ENCODE data around the gene A2M. TPM values are rescaled to one million over a fixed set of nuclear protein-coding genes. Genes with fewer than 3 reads are reported as not detected.
"Not testable (repeated sequence)": the region's sequence is repeated elsewhere in the genome, so short reads cannot be mapped to it uniquely, and the experiment has no call there.

The A2M gene
- total and polyA plus RNA-seq, 2 donors (not counting 3 experiments of a cell fraction or from before 2014, with no cell fraction given): 11.5 to 16.9 TPM

DNA sequence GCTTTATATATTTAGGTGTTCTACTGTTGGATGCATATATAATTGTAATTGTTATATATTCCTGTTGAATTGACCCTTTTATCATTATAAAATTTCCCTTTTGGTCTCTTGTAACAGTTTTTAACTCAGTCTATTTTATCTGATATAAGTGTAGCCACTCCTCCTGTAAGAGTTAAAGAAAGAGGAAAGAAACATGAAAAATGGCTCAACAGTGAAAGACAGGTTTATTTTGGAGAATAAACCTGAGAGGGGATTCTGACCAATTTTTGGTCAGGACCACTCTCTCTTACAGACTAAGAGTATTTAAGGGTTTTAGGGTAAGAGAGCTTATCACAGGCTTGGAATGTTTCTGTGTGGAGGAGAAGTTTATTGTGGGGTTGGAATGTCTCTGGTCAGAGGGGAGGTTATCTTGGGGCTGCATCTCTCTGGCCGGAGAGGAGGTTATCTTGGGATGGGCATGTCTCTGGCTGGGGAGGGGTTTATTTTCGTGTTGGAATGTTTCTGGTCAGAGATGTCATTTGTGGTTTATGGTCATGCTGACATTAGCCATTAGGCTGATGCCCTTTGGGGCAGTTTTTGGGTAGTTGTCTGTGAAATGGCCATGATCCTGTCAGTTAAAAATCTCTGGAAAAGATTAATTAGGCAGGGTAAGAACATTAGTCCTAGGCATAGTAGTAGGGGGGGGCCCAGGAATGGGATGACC lies 24.0 kb upstream of the A2M start:
- FAIRE-seq; H3K27ac ChIP-seq (ENCODE audit: insufficient read depth, low read depth, low read length); H4K20me1 ChIP-seq (replicated peaks; ENCODE audit: control insufficient read depth, extremely low read depth, insufficient read depth, low read length); H3K4me2 ChIP-seq (ENCODE audit: insufficient read depth, low read length); CTCF ChIA-PET; H3K9ac ChIP-seq (replicated peaks; ENCODE audit: extremely low read depth, insufficient read depth, low read length); H3K27me3 ChIP-seq (ENCODE audit: control insufficient read depth in 2 of 2, insufficient read depth in 2 of 2, low read length in 2 of 2); H3K79me2 ChIP-seq (ENCODE audit: control insufficient read depth, insufficient read depth, low read length); H3K36me3 ChIP-seq (ENCODE audit: control insufficient read depth in 2 of 2, extremely low read depth in 1 of 2, insufficient read depth in 2 of 2, low read length in 2 of 2); DNase-seq (ENCODE audit: low read depth, low spot score); BruUV-seq (replicated peaks); H3K9me1 ChIP-seq (replicated peaks; ENCODE audit: control insufficient read depth, extremely low read depth, insufficient read depth, low read length); dilution Hi-C loops (cut with MboI; ENCODE audit: extremely low pct_ligation_motif_present, low sequenced_read_pairs); H3K4me1 ChIP-seq (ENCODE audit: control insufficient read depth, extremely low read depth, insufficient read depth, low read length); H3K9me3 ChIP-seq (replicated peaks; ENCODE audit: control insufficient read depth, insufficient read depth, low read length); POLR2A ChIA-PET; H2AFZ ChIP-seq (ENCODE audit: low read depth, low read length); H3K4me3 ChIP-seq (replicated peaks in 1 of 3; ENCODE audit: insufficient read depth in 1 of 3, low read depth in 1 of 3, low read length in 3 of 3): not testable (repeated sequence)
- intact Hi-C loops (cut with micrococcal nuclease): loop anchor here (5.0 kb wide), 1 partner anchor 103 kb away; no protein-coding TSS in a partner anchor

DNA sequence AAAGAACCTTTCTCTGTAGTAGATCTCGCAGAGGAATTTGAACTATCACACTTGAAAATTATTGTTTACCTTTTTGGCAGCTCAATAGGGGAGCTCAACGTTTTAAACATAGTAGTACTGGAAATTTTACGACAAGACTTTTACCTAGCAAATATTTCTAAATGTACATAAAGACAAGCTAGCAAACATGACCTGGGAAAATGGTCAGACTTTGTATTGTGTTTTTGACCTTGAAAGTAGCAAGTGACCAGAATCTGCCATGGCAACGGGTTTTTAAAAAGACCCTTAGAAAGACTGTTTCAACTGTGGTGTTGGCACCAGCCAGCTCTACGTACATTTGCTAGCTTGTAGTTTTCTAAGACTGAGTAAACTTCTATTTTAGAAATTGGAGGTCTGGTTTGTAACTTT lies 20.2 kb upstream of the A2M start:
- no peaks in the 10 kb centered on the region for H3K9me3 ChIP-seq (replicated peaks; ENCODE audit: control insufficient read depth, insufficient read depth, low read length)
- no peak for DNase-seq (ENCODE audit: low read depth, low spot score)
- no peaks in the 10 kb centered on the region for H3K79me2 ChIP-seq (ENCODE audit: control insufficient read depth, insufficient read depth, low read length)
- intact Hi-C loops (cut with micrococcal nuclease) (loop anchor here (2.0 to 5.0 kb wide), 2 partner anchors 106 to 183 kb away; no protein-coding TSS in a partner anchor), dilution Hi-C loops (cut with MboI; ENCODE audit: extremely low pct_ligation_motif_present, low sequenced_read_pairs) (no loop called here)
- H3K9ac ChIP-seq (replicated peaks; ENCODE audit: extremely low read depth, insufficient read depth, low read length): no peak overlapping the region
- H3K9me1 ChIP-seq (replicated peaks; ENCODE audit: control insufficient read depth, extremely low read depth, insufficient read depth, low read length): no peaks in the 10 kb centered on the region
- BruUV-seq (replicated peaks): no TSS peak
- H3K27me3 ChIP-seq (ENCODE audit: control insufficient read depth in 2 of 2, insufficient read depth in 2 of 2, low read length in 2 of 2): peaks cover 2 to 3% of the 10 kb centered on the region in 2 experiments
- H3K4me3 ChIP-seq (replicated peaks in 1 of 3; ENCODE audit: insufficient read depth in 1 of 3, low read depth in 1 of 3, low read length in 3 of 3): no peak overlapping the region
- no peaks in the 10 kb centered on the region for H4K20me1 ChIP-seq (replicated peaks; ENCODE audit: control insufficient read depth, extremely low read depth, insufficient read depth, low read length)
- H2AFZ ChIP-seq (ENCODE audit: low read depth, low read length): no peak overlapping the region
- H3K27ac ChIP-seq (ENCODE audit: insufficient read depth, low read depth, low read length): no peak overlapping the region
- TF ChIP-seq POLR2A (IDR thresholded peaks at IDR 0.05; ENCODE audit: low read depth, low read length): no peak
- no peak for TF ChIP-seq EZH2 (IDR thresholded peaks at IDR 0.05; ENCODE audit: borderline replicate concordance, low read depth, low read length, severe bottlenecking)
- TF ChIP-seq JUN (IDR thresholded peaks at IDR 0.05; ENCODE audit: borderline replicate concordance, insufficient read depth, insufficient read length, low read depth): no peak
- TF ChIP-seq CTCF (IDR thresholded peaks at IDR 0.05; ENCODE audit: extremely low read depth in 1 of 2, insufficient read depth in 1 of 2, low read depth in 1 of 2, low read length in 2 of 2): no peak
- TF ChIP-seq, protein P1, sequence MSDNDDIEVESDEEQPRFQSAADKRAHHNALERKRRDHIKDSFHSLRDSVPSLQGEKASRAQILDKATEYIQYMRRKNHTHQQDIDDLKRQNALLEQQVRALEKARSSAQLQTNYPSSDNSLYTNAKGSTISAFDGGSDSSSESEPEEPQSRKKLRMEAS (IDR thresholded peaks at IDR 0.05; ENCODE audit: insufficient read depth, insufficient read length): no peak
- TF ChIP-seq FOS (IDR thresholded peaks at IDR 0.05; ENCODE audit: borderline replicate concordance, insufficient read depth, low read length): no peak
- no peak for TF ChIP-seq MYC (IDR thresholded peaks at IDR 0.05; ENCODE audit: low read depth, low read length)
- no peak for TF ChIP-seq GATA2 (IDR thresholded peaks at IDR 0.05; ENCODE audit: insufficient read depth, insufficient read length, low read depth, low read length)
- H3K36me3 ChIP-seq (ENCODE audit: control insufficient read depth in 2 of 2, extremely low read depth in 1 of 2, insufficient read depth in 2 of 2, low read length in 2 of 2): no peaks in the 10 kb centered on the region
- H3K4me2 ChIP-seq (ENCODE audit: insufficient read depth, low read length): no peak overlapping the region
- CTCF ChIA-PET: interaction anchor here (0.9 to 1.8 kb wide), 9 partner anchors 10 to 198 kb away, joined by 3 to 6 read pairs (median 4); partner anchors contain the start of gene A2M
- POLR2A ChIA-PET: no interaction called here
- no peak for FAIRE-seq
- no peaks in the 10 kb centered on the region for H3K4me1 ChIP-seq (ENCODE audit: control insufficient read depth, extremely low read depth, insufficient read depth, low read length)
